ENCODE results near the gene HAUS5. TPM values are rescaled to one million over a fixed set of nuclear protein-coding genes. Genes with fewer than 3 reads are reported as not detected.

Gene HAUS5
- total and polyA plus RNA-seq, 4 experiments from 2014 or later, result 7.8 to 29.3 (median 18.8) TPM

DNA sequence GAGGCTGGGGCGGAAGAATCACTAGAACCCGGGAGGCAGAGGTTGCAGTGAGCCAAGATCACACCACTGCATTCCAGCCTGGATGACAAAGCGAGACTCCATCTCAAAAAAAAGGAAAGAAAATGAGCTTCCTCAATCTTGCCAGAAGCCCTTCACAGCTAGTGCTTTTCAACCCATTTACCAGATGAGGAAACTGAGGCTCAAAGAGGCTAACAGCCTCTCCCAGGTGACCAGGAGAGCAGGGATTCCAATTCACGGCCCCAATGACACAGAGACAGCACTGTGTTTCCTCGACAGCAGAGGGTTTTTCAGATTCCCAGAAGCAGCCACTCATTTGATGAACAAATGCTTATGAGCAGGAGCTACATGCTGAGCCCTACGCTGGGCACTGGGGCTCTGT lies 57.0 kb downstream of the HAUS5 start:
- peak overlapping the region in 1 of 8 donors; percentile 41 for H3K4me3 Mint-ChIP-seq
- H3K4me1 Mint-ChIP-seq, result peaks cover 7 to 10% (median 8%) of the 10 kb centered on the region in 4 donors
- no peak overlapping the region for H3K27ac Mint-ChIP-seq
- POLR2A ChIA-PET (ENCODE audit: partially characterized antibody), result interaction anchor here (0.7 kb wide), 1 partner anchor 583 kb away, joined by 3 read pairs; no protein-coding TSS in a partner anchor
- H3K27me3 Mint-ChIP-seq, result peaks cover 16 to 19% of the 10 kb centered on the region in 2 donors
- intact Hi-C loops (cut with micrococcal nuclease), result no loop called here
- Histone ChIP-seq H3K4me1 (ENCODE audit: insufficient read depth, low read length) (peaks cover 3% of the 10 kb centered on the region), H3K9me3 (ENCODE audit: control insufficient read depth in 1 of 2, low read length in 2 of 2) (no peaks in the 10 kb centered on the region), H3K4me3 (ENCODE audit: low read length in 2 of 2) (no peak overlapping the region), H3K27me3 (ENCODE audit: insufficient read depth, low read length) (no peaks in the 10 kb centered on the region), H3K27ac (ENCODE audit: low read depth, low read length) (no peak overlapping the region), H3K36me3 (ENCODE audit: insufficient read depth, low read length) (no peaks in the 10 kb centered on the region)
- H3K9me3 Mint-ChIP-seq, result peaks cover 0 to 2% (median 0%) of the 10 kb centered on the region in 8 donors
- no peak for DNase-seq
- no peaks in the 10 kb centered on the region for H3K36me3 Mint-ChIP-seq
- CTCF ChIA-PET (ENCODE audit: partially characterized antibody), result no interaction called here

DNA sequence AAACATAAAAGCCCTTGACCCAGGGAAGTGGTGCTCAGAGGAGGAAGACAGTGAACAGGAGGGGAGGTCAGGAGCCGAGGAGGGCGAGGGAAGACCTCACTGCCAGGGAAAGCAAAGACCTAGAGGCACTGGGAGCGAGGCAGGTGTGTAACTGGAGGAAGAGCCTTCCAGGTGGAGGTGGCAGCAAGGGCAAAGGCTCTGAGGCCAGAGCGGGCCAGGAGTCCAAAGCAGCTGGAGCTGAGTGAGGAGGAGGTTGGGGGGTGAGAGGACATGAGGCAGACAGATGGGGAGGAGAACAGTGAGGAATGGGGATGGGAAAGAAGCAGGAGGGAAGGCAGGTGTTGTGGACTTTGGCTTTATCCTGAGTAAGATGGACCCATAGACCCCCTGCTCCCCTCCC lies 57.4 kb downstream of the HAUS5 start:
- Histone ChIP-seq H3K9me3 (ENCODE audit: control insufficient read depth in 1 of 2, low read length in 2 of 2) (no peaks in the 10 kb centered on the region), H3K27ac (ENCODE audit: low read depth, low read length) (no peak overlapping the region), H3K27me3 (ENCODE audit: insufficient read depth, low read length) (no peaks in the 10 kb centered on the region), H3K4me1 (ENCODE audit: insufficient read depth, low read length) (peaks cover 3% of the 10 kb centered on the region), H3K36me3 (ENCODE audit: insufficient read depth, low read length) (no peaks in the 10 kb centered on the region), H3K4me3 (ENCODE audit: low read length in 2 of 2) (no peak overlapping the region)
- ChIA-PET CTCF (ENCODE audit: partially characterized antibody) (no interaction called here), POLR2A (ENCODE audit: partially characterized antibody) (interaction anchor here (0.7 kb wide), 1 partner anchor 583 kb away, joined by 3 read pairs; no protein-coding TSS in a partner anchor)
- no peak for DNase-seq
- Mint-ChIP-seq H3K4me3 (peak overlapping the region in 1 of 8 donors; percentile 41), H3K27ac (peak overlapping the region in 1 of 7 donors; percentile 39), H3K36me3 (no peaks in the 10 kb centered on the region), H3K9me3 (peaks cover 0 to 2% (median 0%) of the 10 kb centered on the region in 8 donors), H3K4me1 (peaks cover 7 to 10% (median 8%) of the 10 kb centered on the region in 4 donors), H3K27me3 (peaks cover 16 to 19% of the 10 kb centered on the region in 2 donors)
- intact Hi-C loops (cut with micrococcal nuclease), result no loop called here

DNA sequence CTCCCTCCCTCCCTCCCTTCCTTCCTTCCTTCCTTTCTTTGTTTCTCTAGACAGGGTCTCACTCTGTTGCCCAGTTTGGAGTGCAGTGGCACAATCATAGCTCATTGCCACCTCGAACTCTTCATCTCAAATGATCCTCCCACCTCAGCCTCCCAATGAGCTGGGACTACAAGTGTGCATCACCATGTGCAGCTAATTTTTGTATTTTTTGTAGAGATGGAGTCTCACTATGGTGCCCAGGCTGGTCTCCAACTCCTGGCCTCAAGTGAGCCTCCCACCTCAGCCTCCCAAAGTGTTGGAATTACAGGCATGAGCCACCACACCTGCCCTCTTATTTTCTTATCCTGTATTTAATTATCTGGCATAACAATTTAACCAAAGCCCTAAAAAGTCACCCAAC lies 58.2 kb downstream of the HAUS5 start:
- Mint-ChIP-seq H3K27me3 (peaks cover 16 to 19% of the 10 kb centered on the region in 2 donors), H3K9me3 (peaks cover 0 to 2% (median 0%) of the 10 kb centered on the region in 8 donors), H3K4me3 (no peak overlapping the region), H3K27ac (peak overlapping the region in 1 of 7 donors; percentile 36), H3K36me3 (no peaks in the 10 kb centered on the region), H3K4me1 (peaks cover 7 to 10% (median 8%) of the 10 kb centered on the region in 4 donors)
- ChIA-PET POLR2A (ENCODE audit: partially characterized antibody) (no interaction called here), CTCF (ENCODE audit: partially characterized antibody) (no interaction called here)
- no peak overlapping the region for H3K4me3 ChIP-seq (ENCODE audit: low read length in 2 of 2)
- no peaks in the 10 kb centered on the region for H3K9me3 ChIP-seq (ENCODE audit: control insufficient read depth in 1 of 2, low read length in 2 of 2)
- intact Hi-C loops (cut with micrococcal nuclease), result no loop called here
- no peak overlapping the region for H3K27ac ChIP-seq (ENCODE audit: low read depth, low read length)
- H3K4me1 ChIP-seq (ENCODE audit: insufficient read depth, low read length), result peaks cover 3% of the 10 kb centered on the region
- no peak for DNase-seq
- no peaks in the 10 kb centered on the region for H3K27me3 ChIP-seq (ENCODE audit: insufficient read depth, low read length)
- H3K36me3 ChIP-seq (ENCODE audit: insufficient read depth, low read length), result no peaks in the 10 kb centered on the region

DNA sequence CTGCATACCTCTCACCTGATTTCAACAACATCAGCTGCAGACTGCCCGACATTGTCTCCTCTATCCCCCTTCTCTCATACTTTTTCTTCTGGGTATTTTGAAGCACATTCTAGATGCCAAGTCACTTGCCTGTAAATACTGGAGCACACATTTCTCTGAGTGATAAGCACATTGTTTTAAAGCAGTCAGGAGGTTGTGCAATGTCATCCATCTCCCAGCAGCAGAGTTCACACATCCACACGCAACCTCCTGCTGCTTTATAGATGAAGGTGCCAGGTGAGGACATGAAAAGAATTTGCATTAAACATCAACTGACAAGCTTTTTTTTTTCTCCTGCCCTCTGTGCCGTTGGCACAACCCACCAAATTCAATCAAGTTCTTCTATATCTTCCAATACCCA lies 59.3 kb downstream of the HAUS5 start:
- peak overlapping the region in 1 of 8 donors; percentile 3 for H3K4me3 Mint-ChIP-seq
- DNase-seq, result no peak
- peak overlapping the region in 1 of 7 donors; percentile 46 for H3K27ac Mint-ChIP-seq
- Histone ChIP-seq H3K27me3 (ENCODE audit: insufficient read depth, low read length) (no peaks in the 10 kb centered on the region), H3K4me1 (ENCODE audit: insufficient read depth, low read length) (peaks cover 3% of the 10 kb centered on the region), H3K27ac (ENCODE audit: low read depth, low read length) (no peak overlapping the region), H3K4me3 (ENCODE audit: low read length in 2 of 2) (no peak overlapping the region), H3K36me3 (ENCODE audit: insufficient read depth, low read length) (no peaks in the 10 kb centered on the region), H3K9me3 (ENCODE audit: control insufficient read depth in 1 of 2, low read length in 2 of 2) (no peaks in the 10 kb centered on the region)
- peaks cover 0 to 2% (median 0%) of the 10 kb centered on the region in 8 donors for H3K9me3 Mint-ChIP-seq
- peaks cover 7 to 10% (median 8%) of the 10 kb centered on the region in 4 donors for H3K4me1 Mint-ChIP-seq
- ChIA-PET POLR2A (ENCODE audit: partially characterized antibody) (no interaction called here), CTCF (ENCODE audit: partially characterized antibody) (no interaction called here)
- peaks cover 16 to 19% of the 10 kb centered on the region in 2 donors for H3K27me3 Mint-ChIP-seq
- no peaks in the 10 kb centered on the region for H3K36me3 Mint-ChIP-seq
- intact Hi-C loops (cut with micrococcal nuclease), result no loop called here

DNA sequence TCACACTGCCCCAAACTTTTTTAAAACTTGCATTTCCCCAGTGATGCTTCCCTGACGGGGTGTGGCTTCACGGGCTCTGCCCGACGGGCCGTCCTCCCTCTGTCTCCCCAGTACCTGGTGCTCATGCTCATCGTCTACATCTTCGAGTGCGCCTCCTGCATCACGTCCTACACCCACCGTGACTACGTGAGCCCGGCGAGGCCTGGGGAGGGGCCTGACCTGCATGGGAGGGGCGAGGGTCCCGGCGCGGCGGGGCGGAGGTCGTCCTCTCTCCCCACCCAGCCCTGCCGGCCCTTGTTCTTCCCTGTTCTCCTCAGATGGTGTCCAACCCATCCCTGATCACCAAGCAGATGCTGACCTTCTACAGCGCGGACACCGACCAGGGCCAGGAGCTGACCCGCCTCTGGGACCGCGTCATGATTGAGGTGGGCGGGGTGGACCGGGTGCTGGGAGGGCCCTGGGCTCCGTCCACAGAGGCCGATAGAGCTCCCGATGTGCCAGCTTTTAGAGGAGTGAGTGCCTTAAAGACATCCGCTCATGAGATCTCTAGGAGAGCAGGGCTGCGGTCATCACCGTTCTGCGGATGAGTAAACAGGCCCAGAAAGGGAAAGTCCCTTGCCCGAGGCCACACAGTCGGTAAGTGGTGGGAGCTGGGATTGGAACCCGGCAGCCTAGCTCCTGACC lies 60.7 kb downstream of the HAUS5 start:
- intact Hi-C loops (cut with micrococcal nuclease), result no loop called here
- Histone ChIP-seq H3K27me3 (ENCODE audit: insufficient read depth, low read length) (no peaks in the 10 kb centered on the region), H3K36me3 (ENCODE audit: insufficient read depth, low read length) (no peaks in the 10 kb centered on the region), H3K9me3 (ENCODE audit: control insufficient read depth in 1 of 2, low read length in 2 of 2) (no peaks in the 10 kb centered on the region), H3K4me3 (ENCODE audit: low read length in 2 of 2) (peak overlapping the region in 1 of 2 donors; percentile 12), H3K4me1 (ENCODE audit: insufficient read depth, low read length) (peaks cover 3% of the 10 kb centered on the region), H3K27ac (ENCODE audit: low read depth, low read length) (no peak overlapping the region)
- DNase-seq, result peak; percentile 15 to 63 (median 24)
- H3K9me3 Mint-ChIP-seq, result peaks cover 0 to 2% (median 0%) of the 10 kb centered on the region in 8 donors
- H3K27ac Mint-ChIP-seq, result peak overlapping the region; percentile 43 to 71 (median 58)
- H3K27me3 Mint-ChIP-seq, result peaks cover 16 to 19% of the 10 kb centered on the region in 2 donors
- ChIA-PET POLR2A (ENCODE audit: partially characterized antibody) (interaction anchor here (0.5 to 1.4 kb wide), 5 partner anchors 11 to 257 kb away, joined by 3 to 9 read pairs (median 3); partner anchors contain the start of gene COX6B1), CTCF (ENCODE audit: partially characterized antibody) (interaction anchor here (0.8 to 1.5 kb wide), 6 partner anchors 19 to 320 kb away, joined by 3 to 6 read pairs (median 3); partner anchors contain the start of gene COX6B1)
- no peaks in the 10 kb centered on the region for H3K36me3 Mint-ChIP-seq
- H3K4me1 Mint-ChIP-seq, result peaks cover 7 to 10% (median 9%) of the 10 kb centered on the region in 4 donors
- H3K4me3 Mint-ChIP-seq, result peak overlapping the region; percentile 75 to 87 (median 78)

Other genes with a start within 250 kb of the HAUS5 start
- not detected for gene GPR42, start 241.7 kb upstream of the HAUS5 start, total RNA-seq
- not detected for gene GPR42, start 241.7 kb upstream of the HAUS5 start, polyA plus RNA-seq
- under 1 TPM in 1 of 2 experiments, not detected in 1; 0.15 TPM for gene FFAR2, start 164.5 kb upstream of the HAUS5 start, total RNA-seq
- gene FFAR2, start 164.5 kb upstream of the HAUS5 start, polyA plus RNA-seq, result not detected
- gene KRTDAP, start 122.3 kb upstream of the HAUS5 start, total RNA-seq, result not detected
- gene KRTDAP, start 122.3 kb upstream of the HAUS5 start, polyA plus RNA-seq, result not detected
- 1 to 10 TPM in 1 of 2 experiments, under 1 TPM in 1; 0.97 to 1.4 TPM for gene DMKN, start 99.1 kb upstream of the HAUS5 start, total RNA-seq
- under 1 TPM in 1 of 2 donors, not detected in 1; 0.89 TPM for gene DMKN, start 99.1 kb upstream of the HAUS5 start, polyA plus RNA-seq
- not detected for gene SBSN, start 84.4 kb upstream of the HAUS5 start, total RNA-seq
- gene SBSN, start 84.4 kb upstream of the HAUS5 start, polyA plus RNA-seq, result not detected
- gene GAPDHS, start 79.3 kb upstream of the HAUS5 start, total RNA-seq, result not detected
- not detected for gene GAPDHS, start 79.3 kb upstream of the HAUS5 start, polyA plus RNA-seq
- gene TMEM147, start 67.1 kb upstream of the HAUS5 start, total RNA-seq, result 10 to 100 TPM; 41.3 to 41.9 TPM
- 100 to 1,000 TPM; 160 to 189 TPM for gene TMEM147, start 67.1 kb upstream of the HAUS5 start, polyA plus RNA-seq
- not detected for gene ATP4A, start 49.1 kb upstream of the HAUS5 start, total RNA-seq
- not detected for gene ATP4A, start 49.1 kb upstream of the HAUS5 start, polyA plus RNA-seq
- gene PMIS2, start 26.6 kb upstream of the HAUS5 start, total RNA-seq, result not detected
- not detected for gene PMIS2, start 26.6 kb upstream of the HAUS5 start, polyA plus RNA-seq
- gene RBM42, start 16.3 kb downstream of the HAUS5 start, total RNA-seq, result 10 to 100 TPM; 53.0 to 55.8 TPM
- gene RBM42, start 16.3 kb downstream of the HAUS5 start, polyA plus RNA-seq, result 10 to 100 TPM; 42.9 to 61.0 TPM
- gene ETV2, start 29.0 kb downstream of the HAUS5 start, total RNA-seq, result 1 to 10 TPM in 1 of 2 experiments, not detected in 1; 1.3 TPM
- 1 to 10 TPM; 1.1 to 1.2 TPM for gene ETV2, start 29.0 kb downstream of the HAUS5 start, polyA plus RNA-seq
- 100 to 1,000 TPM; 212 to 250 TPM for gene COX6B1, start 35.6 kb downstream of the HAUS5 start, total RNA-seq
- 100 to 1,000 TPM; 747 to 810 TPM for gene COX6B1, start 35.6 kb downstream of the HAUS5 start, polyA plus RNA-seq
- under 1 TPM; 0.55 to 0.72 TPM for gene UPK1A, start 53.8 kb downstream of the HAUS5 start, total RNA-seq
- gene UPK1A, start 53.8 kb downstream of the HAUS5 start, polyA plus RNA-seq, result not detected
- gene ZBTB32, start 91.8 kb downstream of the HAUS5 start, total RNA-seq, result under 1 TPM; 0.49 to 0.50 TPM
- under 1 TPM in 1 of 2 donors, not detected in 1; 0.45 TPM for gene ZBTB32, start 91.8 kb downstream of the HAUS5 start, polyA plus RNA-seq
- 10 to 100 TPM; 83.4 to 84.3 TPM for gene KMT2B, start 105.3 kb downstream of the HAUS5 start, total RNA-seq
- 1 to 10 TPM in 1 of 2 donors, not detected in 1; 2.8 TPM for gene KMT2B, start 105.3 kb downstream of the HAUS5 start, polyA plus RNA-seq
- gene IGFLR1, start 129.7 kb downstream of the HAUS5 start, total RNA-seq, result 100 to 1,000 TPM; 119 to 124 TPM
- 10 to 100 TPM; 93.9 to 99.5 TPM for gene IGFLR1, start 129.7 kb downstream of the HAUS5 start, polyA plus RNA-seq
- 10 to 100 TPM; 60.5 to 65.2 TPM for gene U2AF1L4, start 132.7 kb downstream of the HAUS5 start, total RNA-seq
- gene U2AF1L4, start 132.7 kb downstream of the HAUS5 start, polyA plus RNA-seq, result 10 to 100 TPM; 48.7 to 50.9 TPM
- 10 to 100 TPM; 27.2 TPM for gene PSENEN, start 132.9 kb downstream of the HAUS5 start, total RNA-seq
- 10 to 100 TPM; 84.6 to 89.9 TPM for gene PSENEN, start 132.9 kb downstream of the HAUS5 start, polyA plus RNA-seq
- gene LIN37, start 135.8 kb downstream of the HAUS5 start, total RNA-seq, result 10 to 100 TPM; 26.3 to 29.4 TPM
- 10 to 100 TPM in 1 of 2 donors, 1 to 10 TPM in 1; 8.3 to 13.3 TPM for gene LIN37, start 135.8 kb downstream of the HAUS5 start, polyA plus RNA-seq
- not detected for gene HSPB6, start 144.3 kb downstream of the HAUS5 start, total RNA-seq
- not detected for gene HSPB6, start 144.3 kb downstream of the HAUS5 start, polyA plus RNA-seq
- gene PROSER3, start 145.4 kb downstream of the HAUS5 start, total RNA-seq, result 10 to 100 TPM; 45.1 to 46.5 TPM
- 10 to 100 TPM in 1 of 2 donors, 1 to 10 TPM in 1; 2.0 to 11.8 TPM for gene PROSER3, start 145.4 kb downstream of the HAUS5 start, polyA plus RNA-seq
- 10 to 100 TPM; 15.8 to 19.4 TPM for gene ARHGAP33, start 162.8 kb downstream of the HAUS5 start, total RNA-seq
- gene ARHGAP33, start 162.8 kb downstream of the HAUS5 start, polyA plus RNA-seq, result under 1 TPM in 1 of 2 donors, not detected in 1; 0.29 TPM
- not detected for gene PRODH2, start 200.1 kb downstream of the HAUS5 start, total RNA-seq
- gene PRODH2, start 200.1 kb downstream of the HAUS5 start, polyA plus RNA-seq, result not detected
- not detected for gene NPHS1, start 239.8 kb downstream of the HAUS5 start, total RNA-seq
- not detected for gene NPHS1, start 239.8 kb downstream of the HAUS5 start, polyA plus RNA-seq
- not detected for gene KIRREL2, start 244.2 kb downstream of the HAUS5 start, total RNA-seq
- gene KIRREL2, start 244.2 kb downstream of the HAUS5 start, polyA plus RNA-seq, result under 1 TPM in 1 of 2 donors, not detected in 1; 0.08 TPM

Data from CD4-positive, alpha-beta memory T cell (primary cell).